ENCODE data around the gene FOXO4.

GRCh38 chrX:71128166-71128833, 32.6 kb downstream of the FOXO4 start:
- TF ChIP-seq CTCF (IDR thresholded peaks at IDR 0.05 in 8 of 11, conservative IDR thresholded peaks at IDR 0.05 in 3 of 11) = no peak
- no peak for TF ChIP-seq POLR2AphosphoS5 (IDR thresholded peaks at IDR 0.05)
